ENCODE results near the gene ZBTB45. TPM values are rescaled to one million over a fixed set of nuclear protein-coding genes. Genes with fewer than 3 reads are reported as not detected.

Gene ZBTB45
- total RNA-seq, 1 experiment from 2014 or later, result 12.0 TPM

GRCh38 chr19:58515259-58515658 lies 4.4 kb downstream of the ZBTB45 start:
- no peaks in the 10 kb centered on the region for H3K27me3 ChIP-seq (ENCODE audit: insufficient read depth, low read length)
- DNase-seq (ENCODE audit: low read depth, low spot score) (no peak), ATAC-seq (no peak)
- CTCF ChIA-PET, result no interaction called here
- no peak for TF ChIP-seq CTCF (IDR thresholded peaks at IDR 0.05 in 2 of 3, conservative IDR thresholded peaks at IDR 0.05 in 1 of 3; ENCODE audit: borderline replicate concordance in 1 of 3, insufficient read depth in 1 of 3, low read depth in 2 of 3, low read length in 2 of 3)
- no peak for TF ChIP-seq SP1 (IDR thresholded peaks at IDR 0.05; ENCODE audit: low read depth)
- no peak for TF ChIP-seq FOSL1 (IDR thresholded peaks at IDR 0.05; ENCODE audit: low read depth)
- TF ChIP-seq JUND (IDR thresholded peaks at IDR 0.05), result no peak
- TF ChIP-seq EZH2 (IDR thresholded peaks at IDR 0.05), result no peak
- no peak for TF ChIP-seq RAD21 (IDR thresholded peaks at IDR 0.05; ENCODE audit: low read depth)
- 0 out of 2 replicates have a peak, but pooled peaks have one; percentile 10 for TF ChIP-seq POLR2AphosphoS5 (IDR thresholded peaks at IDR 0.05; ENCODE audit: low read depth, low read length)
- no peaks in the 10 kb centered on the region for H3K9me3 ChIP-seq (ENCODE audit: control insufficient read depth in 1 of 2, insufficient read depth in 1 of 2, low read depth in 1 of 2, low read length in 2 of 2)
- POLR2A ChIA-PET, result interaction anchor here (1.8 to 2.1 kb wide), 2 partner anchors 16 to 44 kb away, joined by 7 read pairs; no protein-coding TSS in a partner anchor
- intact Hi-C loops (cut with micrococcal nuclease), result loop anchor here (5.0 kb wide), 2 partner anchors 188 to 298 kb away; partner anchors contain the start of gene ZSCAN22
- H3K4me3 ChIP-seq (replicated peaks in 1 of 2; ENCODE audit: low read depth in 1 of 2, low read length in 2 of 2), result peak overlapping the region; percentile 78 to 91; a peak in 2 of 4 replicates
- peak overlapping the region; percentile 95; the same call in 1 of the 2 replicates for H3K9ac ChIP-seq (ENCODE audit: low read length)
- peaks cover 2 to 17% of the 10 kb centered on the region in 2 experiments; a peak in 2 of 4 replicates for H3K36me3 ChIP-seq (ENCODE audit: control insufficient read depth in 1 of 2, insufficient read depth in 2 of 2, low read length in 2 of 2)
- H4K20me1 ChIP-seq (ENCODE audit: insufficient read depth), result no peaks in the 10 kb centered on the region
- peaks cover 11 to 34% of the 10 kb centered on the region in 2 experiments for H3K4me1 ChIP-seq (ENCODE audit: control insufficient read depth in 1 of 2, insufficient read depth in 2 of 2, low read length in 2 of 2)
- H3K4me2 ChIP-seq (ENCODE audit: low read length), result peak overlapping the region; percentile 98
- no peaks in the 10 kb centered on the region for H3K9me2 ChIP-seq (ENCODE audit: insufficient read depth)
- TSS peak; percentile 43 for BruUV-seq (replicated peaks)
- H2AFZ ChIP-seq (ENCODE audit: low read depth, low read length, poor library complexity, severe bottlenecking), result no peak overlapping the region
- RAD21 ChIA-PET (ENCODE audit: low non-redundant PET in 1 of 2, low total read pairs in 2 of 2, uncharacterized antibody in 2 of 2, unreplicated experiment in 2 of 2), result no interaction called here
- H3K79me2 ChIP-seq (ENCODE audit: insufficient read depth, low read length), result peaks cover 51% of the 10 kb centered on the region
- peak overlapping the region; percentile 80 for H3K27ac ChIP-seq (ENCODE audit: low read depth, low read length)
